Mucosa of stomach (tissue), 1 donor: ENCODE measurements around the gene CYB5R4.
"Not testable (repeated sequence)": the region's sequence is repeated elsewhere in the genome, so short reads cannot be mapped to it uniquely, and the experiment has no call there.

Experiments
- H3K27me3 ChIP-seq: one replicate; pipeline ENCODE4 v1.7.0; 2013; ENCODE audit warnings: mild to moderate bottlenecking, low read length; ENCODE audit not compliant: control insufficient read depth, insufficient read depth
- H3K36me3 ChIP-seq: one replicate; pipeline ENCODE4 v1.7.0; 2013; ENCODE audit warnings: low read length; ENCODE audit not compliant: control insufficient read depth, insufficient read depth
- H3K4me1 ChIP-seq: one replicate; pipeline ENCODE4 v1.7.0; 2013; ENCODE audit warnings: mild to moderate bottlenecking, low read length; ENCODE audit not compliant: control insufficient read depth, insufficient read depth
- H3K4me3 ChIP-seq: one replicate; pipeline ENCODE4 v1.7.0; 2013; ENCODE audit warnings: low read length
- H3K9ac ChIP-seq: one replicate; pipeline ENCODE4 v1.7.0; 2013; ENCODE audit warnings: mild to moderate bottlenecking, low read length, moderate library complexity
- H3K9me3 ChIP-seq: one replicate; pipeline ENCODE4 v1.7.0; 2013; ENCODE audit warnings: mild to moderate bottlenecking, low read length, moderate library complexity; ENCODE audit not compliant: control insufficient read depth
- donor health status: Pancreatic carcinoma.

The CYB5R4 gene

DNA sequence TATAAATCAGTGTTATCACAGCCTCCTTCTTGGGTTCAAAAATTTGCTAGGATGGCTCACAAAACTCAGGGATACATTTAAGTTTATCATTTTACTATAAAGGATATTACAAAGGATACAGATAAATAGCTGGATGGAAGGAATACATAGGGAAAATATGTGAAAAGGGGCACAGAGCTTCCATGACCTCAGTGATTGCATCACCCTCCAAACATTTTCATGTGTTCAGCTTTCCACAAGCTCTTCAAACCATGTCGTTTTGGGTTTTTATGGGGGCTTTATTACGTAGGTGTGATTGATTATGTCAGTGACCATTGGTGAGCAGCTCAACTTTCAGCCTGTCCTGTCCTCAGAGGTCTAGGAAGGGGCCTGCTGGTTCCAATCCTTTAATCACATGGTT is 68.0 kb downstream of the CYB5R4 start:
- no peak overlapping the region for H3K9ac ChIP-seq
- no peaks in the 10 kb centered on the region for H3K4me1 ChIP-seq
- H3K27me3 ChIP-seq, result no peaks in the 10 kb centered on the region
- H3K9me3 ChIP-seq, result no peaks in the 10 kb centered on the region
- H3K4me3 ChIP-seq, result no peak overlapping the region
- H3K36me3 ChIP-seq, result no peaks in the 10 kb centered on the region

DNA sequence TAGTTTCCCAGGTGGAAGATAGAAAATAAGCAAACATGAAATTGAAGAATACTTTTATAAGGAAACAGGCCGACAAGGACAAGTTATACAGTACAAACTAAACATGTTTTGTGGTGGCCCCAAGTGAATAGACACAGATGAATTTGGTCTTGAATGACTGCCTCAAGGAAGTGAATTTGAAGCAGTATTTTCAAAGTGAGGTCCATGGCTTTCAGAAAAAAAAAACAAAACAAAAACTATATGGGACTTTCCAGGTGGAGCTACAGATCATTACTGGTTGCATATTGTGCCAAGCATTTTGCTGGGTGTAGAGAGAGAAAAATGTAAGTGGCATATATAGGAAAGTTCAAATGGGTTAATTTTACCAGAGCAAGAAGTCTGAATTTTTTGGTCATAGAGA is 68.8 kb downstream of the CYB5R4 start:
- Histone ChIP-seq H3K9me3 (no peaks in the 10 kb centered on the region), H3K27me3 (no peaks in the 10 kb centered on the region), H3K9ac (no peak overlapping the region), H3K36me3 (no peaks in the 10 kb centered on the region), H3K4me1 (no peaks in the 10 kb centered on the region), H3K4me3 (no peak overlapping the region)

DNA sequence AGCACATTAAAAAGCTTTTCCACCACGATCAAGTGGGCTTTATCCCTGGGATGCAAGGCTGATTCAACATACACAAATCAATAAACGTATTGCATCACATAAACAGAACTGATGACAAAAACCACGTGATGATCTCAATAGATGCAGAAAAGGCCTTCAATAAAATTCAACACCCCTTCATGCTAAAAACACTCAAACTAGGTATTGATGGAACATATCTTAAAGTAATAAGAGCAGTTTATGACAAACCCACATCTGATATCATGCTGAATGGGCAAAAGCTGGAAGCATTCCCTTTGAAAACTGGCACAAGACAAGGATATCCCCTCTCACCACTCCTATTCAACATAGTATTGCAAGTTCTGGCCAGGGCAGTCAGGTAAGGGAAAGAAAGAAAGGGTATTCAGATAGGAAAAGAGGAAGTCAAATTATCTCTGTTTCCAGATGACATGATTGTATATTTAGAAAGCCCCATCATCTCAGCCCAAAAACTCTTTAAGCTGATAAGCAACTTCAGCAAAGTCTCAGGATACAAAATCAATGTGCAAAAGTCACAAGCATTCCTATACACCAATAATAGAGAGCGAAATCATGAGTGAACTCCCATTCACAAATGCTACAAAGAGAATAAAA is 86.8 kb downstream of the CYB5R4 start:
- H3K36me3 ChIP-seq, H3K4me3 ChIP-seq, H3K4me1 ChIP-seq, H3K27me3 ChIP-seq, H3K9me3 ChIP-seq, H3K9ac ChIP-seq: not testable (repeated sequence)

DNA sequence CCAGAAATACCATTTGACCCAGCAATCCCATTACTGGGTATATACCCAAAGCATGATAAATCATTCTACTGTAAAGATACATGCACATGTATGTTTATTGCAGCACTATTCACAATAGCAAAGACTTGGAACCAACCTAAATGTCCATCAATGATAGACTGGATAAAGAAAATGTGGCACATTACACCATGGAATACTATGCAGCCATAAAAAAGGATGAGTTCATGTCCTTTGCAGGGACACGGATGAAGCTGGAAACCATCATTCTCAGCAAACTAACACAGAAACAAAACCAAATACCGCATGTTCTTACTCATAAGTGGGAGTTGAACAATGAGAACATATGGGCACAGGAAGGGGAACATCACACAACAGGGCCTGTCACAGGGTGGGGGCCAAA is 88.5 kb downstream of the CYB5R4 start:
- not testable (repeated sequence) for H3K4me1 ChIP-seq, H3K4me3 ChIP-seq, H3K9me3 ChIP-seq, H3K27me3 ChIP-seq, H3K36me3 ChIP-seq, H3K9ac ChIP-seq

DNA sequence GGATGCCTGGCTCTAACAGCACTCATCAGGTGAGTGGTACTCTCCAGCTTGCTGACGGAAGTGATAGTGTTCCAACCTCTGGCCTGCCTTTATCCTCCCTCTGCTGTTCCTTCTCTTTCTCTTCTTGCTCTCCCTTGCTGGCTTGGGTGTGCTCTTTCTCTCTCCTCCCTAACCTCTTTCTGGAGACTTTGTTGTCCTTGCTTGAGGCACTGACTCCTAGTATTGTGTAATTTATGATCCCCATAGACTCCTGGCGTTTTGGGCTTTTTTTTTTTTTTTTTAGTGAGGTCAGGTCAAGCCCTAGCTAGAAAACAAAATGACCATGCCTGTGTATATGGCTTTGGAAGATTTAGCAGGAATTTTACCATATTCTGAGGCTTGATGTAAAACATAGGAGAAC is 89.4 kb downstream of the CYB5R4 start:
- no peaks in the 10 kb centered on the region for H3K27me3 ChIP-seq
- H3K9me3 ChIP-seq, result no peaks in the 10 kb centered on the region
- no peak overlapping the region for H3K9ac ChIP-seq
- no peak overlapping the region for H3K4me3 ChIP-seq
- H3K4me1 ChIP-seq, result no peaks in the 10 kb centered on the region
- H3K36me3 ChIP-seq, result no peaks in the 10 kb centered on the region

DNA sequence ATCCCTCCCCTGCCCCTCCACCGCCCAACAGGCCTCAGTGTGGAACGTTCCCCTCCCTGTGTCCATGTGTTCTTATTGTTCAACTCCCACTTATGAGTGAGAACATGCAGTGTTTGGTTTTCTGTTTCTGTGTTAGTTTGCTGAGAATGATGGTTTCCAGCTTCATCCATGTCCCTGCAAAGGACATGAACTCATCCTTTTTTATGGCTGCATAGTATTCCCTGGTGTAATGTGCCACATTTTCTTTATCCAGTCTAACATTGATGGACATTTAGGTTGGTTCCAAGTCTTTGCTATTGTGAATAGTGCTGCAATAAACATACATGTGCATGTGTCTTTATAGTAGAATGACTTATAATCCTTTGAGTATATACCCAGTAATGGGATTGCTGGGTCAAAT is 91.9 kb downstream of the CYB5R4 start:
- H3K9ac ChIP-seq, H3K4me1 ChIP-seq, H3K9me3 ChIP-seq, H3K4me3 ChIP-seq, H3K36me3 ChIP-seq, H3K27me3 ChIP-seq: not testable (repeated sequence)

DNA sequence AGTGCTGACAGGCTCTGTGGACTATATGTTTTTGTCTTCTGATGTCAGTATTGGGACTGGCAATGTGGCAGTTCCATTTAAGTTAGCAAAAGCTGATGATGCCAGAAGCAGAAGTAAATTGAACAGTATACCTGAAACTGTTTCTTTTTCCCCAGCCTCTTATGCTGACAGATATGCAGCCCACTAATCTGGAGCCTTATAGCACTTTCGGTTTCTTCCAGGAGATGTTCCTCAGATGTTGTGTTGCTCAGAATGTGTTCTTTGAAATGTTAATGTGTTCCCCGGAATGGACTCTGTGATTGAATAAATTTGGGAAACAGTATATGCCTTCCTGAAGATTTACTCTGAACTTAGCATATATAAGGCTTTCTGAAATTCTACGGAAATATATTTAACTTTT is 93.3 kb downstream of the CYB5R4 start:
- Histone ChIP-seq H3K9me3 (no peaks in the 10 kb centered on the region), H3K9ac (no peak overlapping the region), H3K4me3 (no peak overlapping the region), H3K27me3 (no peaks in the 10 kb centered on the region), H3K4me1 (no peaks in the 10 kb centered on the region), H3K36me3 (no peaks in the 10 kb centered on the region)

DNA sequence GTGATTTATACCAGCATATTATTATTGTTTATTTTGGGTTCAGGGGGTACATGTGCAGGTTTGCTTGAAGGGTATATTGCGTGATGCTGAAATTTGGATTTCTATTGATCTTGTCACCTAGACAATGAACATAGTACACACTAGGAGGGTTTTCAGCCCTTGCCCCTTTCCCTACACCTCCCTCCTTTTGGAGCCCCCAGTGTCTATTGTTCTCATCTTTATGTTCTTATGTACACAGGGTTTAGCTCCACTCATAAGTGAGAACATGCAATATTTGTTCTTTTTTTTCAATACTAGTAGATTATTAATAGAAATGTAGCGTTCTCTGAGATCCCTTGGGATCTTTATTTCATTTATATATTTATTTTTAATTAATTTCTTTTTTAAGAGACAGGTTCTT is 94.9 kb downstream of the CYB5R4 start:
- no peaks in the 10 kb centered on the region for H3K9me3 ChIP-seq
- no peaks in the 10 kb centered on the region for H3K4me1 ChIP-seq
- H3K9ac ChIP-seq, result no peak overlapping the region
- H3K4me3 ChIP-seq, result no peak overlapping the region
- no peaks in the 10 kb centered on the region for H3K36me3 ChIP-seq
- H3K27me3 ChIP-seq, result no peaks in the 10 kb centered on the region

DNA sequence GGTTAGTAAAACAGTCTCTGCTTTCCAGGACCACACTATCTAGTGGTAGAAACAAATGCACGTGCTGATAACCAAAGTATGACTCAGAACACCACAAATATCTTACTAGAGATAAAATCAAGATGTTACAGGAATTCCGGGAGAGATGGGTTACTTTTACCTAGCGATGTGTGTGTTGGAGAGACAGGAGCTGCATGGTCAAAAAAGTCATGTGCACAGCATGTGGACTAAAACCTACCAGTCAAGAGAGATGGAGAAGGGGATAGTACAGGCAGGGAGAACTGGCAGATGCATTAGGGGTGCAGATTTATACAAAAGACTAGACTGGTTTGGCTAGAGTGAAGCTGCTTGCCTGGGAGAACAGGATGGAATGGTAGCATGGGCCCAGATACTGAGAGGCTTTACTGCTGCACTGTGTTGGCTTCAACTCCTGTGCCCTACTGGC is 98.8 kb downstream of the CYB5R4 start:
- Histone ChIP-seq H3K9me3 (no peaks in the 10 kb centered on the region), H3K36me3 (no peaks in the 10 kb centered on the region), H3K9ac (no peak overlapping the region), H3K27me3 (no peaks in the 10 kb centered on the region), H3K4me1 (no peaks in the 10 kb centered on the region), H3K4me3 (no peak overlapping the region)

DNA sequence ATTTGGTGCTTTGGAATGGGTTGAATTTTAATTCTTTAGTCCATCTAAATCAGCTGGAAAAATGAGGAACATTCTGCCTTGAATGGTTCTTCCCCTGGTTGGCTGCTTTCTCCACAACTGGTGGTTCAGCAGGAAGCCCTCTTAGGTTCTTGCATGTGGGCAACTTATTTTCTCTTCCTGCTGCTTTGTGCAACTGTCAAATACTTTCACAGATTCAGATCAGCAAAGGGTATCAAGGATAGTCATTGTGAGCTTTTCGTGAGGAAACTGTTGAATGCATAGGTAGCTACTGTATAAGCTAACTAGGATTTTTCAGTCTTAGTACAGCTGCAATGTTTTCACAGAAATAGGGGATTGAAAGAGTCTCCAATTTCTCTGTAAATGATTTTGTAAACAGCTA is 101.2 kb downstream of the CYB5R4 start:
- H3K4me3 ChIP-seq, result no peak overlapping the region
- no peaks in the 10 kb centered on the region for H3K36me3 ChIP-seq
- no peaks in the 10 kb centered on the region for H3K27me3 ChIP-seq
- H3K9ac ChIP-seq, result no peak overlapping the region
- H3K9me3 ChIP-seq, result no peaks in the 10 kb centered on the region
- no peaks in the 10 kb centered on the region for H3K4me1 ChIP-seq

DNA sequence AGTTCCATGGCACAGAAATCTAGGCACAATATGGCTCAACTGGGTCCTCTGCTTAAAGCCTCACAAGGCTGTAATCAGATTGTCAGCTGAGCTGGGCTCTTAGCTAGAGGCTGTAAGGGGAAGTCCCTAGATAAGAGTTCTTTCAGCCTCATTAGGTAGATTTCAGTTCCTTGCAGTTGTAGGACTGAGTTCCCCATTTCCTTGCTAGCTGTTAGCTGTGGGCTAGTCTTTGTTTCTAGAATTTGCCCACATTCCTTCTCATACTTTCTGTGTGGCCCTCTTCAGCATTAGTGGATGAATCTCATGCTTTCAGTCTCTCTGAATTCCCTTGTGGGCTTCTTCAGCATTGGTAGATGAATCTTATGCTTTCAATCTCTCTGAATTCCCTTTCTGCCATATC is 103.1 kb downstream of the CYB5R4 start:
- Histone ChIP-seq H3K4me1 (no peaks in the 10 kb centered on the region), H3K36me3 (no peaks in the 10 kb centered on the region), H3K4me3 (no peak overlapping the region), H3K27me3 (no peaks in the 10 kb centered on the region), H3K9me3 (no peaks in the 10 kb centered on the region), H3K9ac (no peak overlapping the region)

DNA sequence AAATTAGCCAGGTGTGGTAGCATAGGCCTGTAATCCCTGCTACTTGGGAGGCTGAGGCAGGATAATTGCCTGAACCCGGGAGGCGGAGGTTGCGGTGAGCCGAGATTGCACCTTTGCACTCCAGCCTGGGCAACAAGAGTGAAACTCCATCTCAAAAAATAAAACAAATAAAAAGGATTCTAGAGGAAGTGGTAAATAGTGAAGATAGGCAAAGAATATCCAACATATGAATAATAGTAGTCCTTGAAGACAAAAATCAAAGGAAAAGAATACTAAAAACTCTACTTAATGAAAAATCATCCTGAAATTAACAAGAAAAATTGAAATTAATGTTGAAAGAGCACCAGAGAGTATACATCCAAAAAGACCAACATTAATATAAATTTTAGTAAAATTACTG is 107.0 kb downstream of the CYB5R4 start:
- Histone ChIP-seq H3K9me3 (no peaks in the 10 kb centered on the region), H3K4me1 (no peaks in the 10 kb centered on the region), H3K4me3 (no peak overlapping the region), H3K9ac (no peak overlapping the region), H3K27me3 (no peaks in the 10 kb centered on the region), H3K36me3 (no peaks in the 10 kb centered on the region)

DNA sequence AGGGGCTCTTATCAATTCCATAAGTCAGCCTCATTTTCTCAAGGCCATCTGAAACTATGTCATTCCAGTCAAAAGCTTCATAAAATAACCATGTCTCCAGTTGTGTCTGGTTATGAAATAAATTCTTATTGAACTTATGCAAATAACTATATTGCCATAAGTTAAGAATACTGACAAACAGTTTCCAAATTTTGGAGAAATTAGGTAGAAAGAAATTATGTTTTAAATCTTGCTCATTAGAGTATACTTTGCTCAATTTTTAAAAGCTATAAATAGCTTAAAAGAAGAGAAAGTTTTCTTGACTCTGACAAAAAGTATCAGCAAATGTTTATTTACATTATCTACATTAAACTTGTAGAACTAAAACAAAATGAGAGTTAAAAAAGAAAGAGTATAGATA is 111.1 kb downstream of the CYB5R4 start:
- Histone ChIP-seq H3K4me1 (peaks cover 5% of the 10 kb centered on the region), H3K9ac (no peak overlapping the region), H3K27me3 (no peaks in the 10 kb centered on the region), H3K9me3 (no peaks in the 10 kb centered on the region), H3K36me3 (no peaks in the 10 kb centered on the region), H3K4me3 (no peak overlapping the region)
